DMS 273 (cell line): Measurements from ENCODE around the gene SSX2.
"Not testable (repeated sequence)": the region's sequence is repeated elsewhere in the genome, so short reads cannot be mapped to it uniquely, and the experiment has no call there.

ENCODE experiments used
- DNase-seq: peaks from one replicate; lab custom pipeline; 2025; ENCODE audit not compliant: unreplicated experiment; lab: John Stamatoyannopoulos, UW

Gene SSX2, protein sequence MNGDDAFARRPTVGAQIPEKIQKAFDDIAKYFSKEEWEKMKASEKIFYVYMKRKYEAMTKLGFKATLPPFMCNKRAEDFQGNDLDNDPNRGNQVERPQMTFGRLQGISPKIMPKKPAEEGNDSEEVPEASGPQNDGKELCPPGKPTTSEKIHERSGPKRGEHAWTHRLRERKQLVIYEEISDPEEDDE

DNA sequence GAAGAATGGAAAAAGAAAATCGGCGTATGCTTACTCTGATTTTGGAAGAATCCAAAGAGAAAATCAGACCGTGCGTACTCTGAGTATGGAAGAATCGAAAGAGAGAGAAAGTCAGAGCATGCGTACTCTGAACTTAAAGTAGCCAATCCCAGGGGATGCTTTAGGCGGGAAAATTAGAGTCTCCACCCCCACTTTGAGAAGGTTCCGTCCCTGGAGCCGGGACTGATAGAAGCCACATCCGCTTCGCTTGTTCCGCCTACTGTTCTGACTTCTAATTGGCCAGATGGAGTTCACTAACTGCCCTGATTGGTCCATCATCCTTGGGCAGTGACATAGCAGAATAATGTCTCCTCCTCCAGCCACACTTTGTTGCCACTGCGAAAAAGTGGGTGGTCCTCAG is at the start of gene SSX2:
SSX2 (minus strand) TSS at position 101 of the 400 bp plus-strand sequence. CDS start 1,429 bp downstream, outside the sequence.
- DNase-seq = not testable (repeated sequence)

DNA sequence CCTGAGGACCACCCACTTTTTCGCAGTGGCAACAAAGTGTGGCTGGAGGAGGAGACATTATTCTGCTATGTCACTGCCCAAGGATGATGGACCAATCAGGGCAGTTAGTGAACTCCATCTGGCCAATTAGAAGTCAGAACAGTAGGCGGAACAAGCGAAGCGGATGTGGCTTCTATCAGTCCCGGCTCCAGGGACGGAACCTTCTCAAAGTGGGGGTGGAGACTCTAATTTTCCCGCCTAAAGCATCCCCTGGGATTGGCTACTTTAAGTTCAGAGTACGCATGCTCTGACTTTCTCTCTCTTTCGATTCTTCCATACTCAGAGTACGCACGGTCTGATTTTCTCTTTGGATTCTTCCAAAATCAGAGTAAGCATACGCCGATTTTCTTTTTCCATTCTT is 44.0 kb upstream of the SSX2 start, which contains the start of gene SSX2B:
SSX2B (plus strand) TSS at position 301 of the 400 bp plus-strand sequence. CDS start 1,429 bp downstream, outside the sequence.
- DNase-seq = not testable (repeated sequence)

DNA sequence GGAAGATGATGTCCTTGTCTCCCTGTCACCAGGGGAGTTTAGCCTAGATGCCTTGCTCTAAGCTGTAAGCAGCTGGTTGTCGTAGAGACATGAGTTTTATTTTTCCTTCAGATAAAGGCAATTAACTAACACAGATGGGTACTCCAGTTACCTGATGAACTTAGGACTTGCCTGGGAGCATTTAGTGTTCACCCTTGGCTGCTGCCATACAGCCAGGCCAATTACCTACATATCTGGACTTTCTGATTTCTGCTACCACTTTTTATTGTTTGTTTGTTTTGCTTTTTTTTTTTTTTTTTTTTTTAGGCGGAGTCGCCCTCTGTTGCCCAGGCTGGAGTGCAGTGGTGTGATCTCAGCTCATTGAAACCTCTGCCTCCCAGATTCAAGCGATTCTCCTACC is 14.9 kb downstream of the SSX2 start:
- DNase-seq = not testable (repeated sequence)

DNA sequence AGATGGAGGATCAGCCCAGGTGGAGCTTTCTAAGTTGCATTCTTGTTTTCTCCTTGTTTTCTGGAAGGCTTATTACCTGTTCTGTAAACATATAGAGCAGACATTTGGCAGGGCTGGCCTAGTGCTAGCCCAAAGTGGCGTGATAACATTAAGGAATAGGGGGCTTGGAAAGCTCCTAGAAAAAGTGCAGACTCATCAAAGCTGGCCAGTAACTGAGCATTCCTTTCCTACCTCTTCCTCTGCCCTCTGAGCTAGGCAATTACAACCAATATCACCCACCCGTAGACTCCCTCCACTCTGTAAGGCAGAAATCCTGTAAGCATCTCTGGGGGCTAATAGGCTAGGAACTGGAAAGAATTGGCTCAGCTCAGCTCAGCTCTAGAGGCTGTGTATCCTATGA is 44.8 kb downstream of the SSX2 start:
- DNase-seq = not testable (repeated sequence)

DNA sequence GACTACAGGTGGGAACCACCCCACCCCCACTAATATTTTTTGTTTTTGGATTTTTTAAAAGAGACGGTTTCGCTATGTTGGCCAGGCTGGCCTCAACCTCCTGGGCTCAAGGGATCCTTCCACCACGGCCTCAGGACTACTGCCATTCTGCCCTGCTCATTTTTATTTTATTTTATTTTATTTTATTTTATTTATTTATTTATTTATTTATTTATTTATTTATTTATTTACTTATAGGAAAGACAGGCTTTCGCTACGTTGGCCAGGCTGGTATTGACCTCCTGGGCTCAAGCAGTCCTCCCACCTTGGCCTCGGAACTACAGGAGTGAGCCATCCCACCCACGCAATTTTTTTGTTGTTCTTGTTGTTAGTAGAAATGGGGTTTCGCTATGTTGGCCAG is 51.5 kb downstream of the SSX2 start:
- not testable (repeated sequence) for DNase-seq

DNA sequence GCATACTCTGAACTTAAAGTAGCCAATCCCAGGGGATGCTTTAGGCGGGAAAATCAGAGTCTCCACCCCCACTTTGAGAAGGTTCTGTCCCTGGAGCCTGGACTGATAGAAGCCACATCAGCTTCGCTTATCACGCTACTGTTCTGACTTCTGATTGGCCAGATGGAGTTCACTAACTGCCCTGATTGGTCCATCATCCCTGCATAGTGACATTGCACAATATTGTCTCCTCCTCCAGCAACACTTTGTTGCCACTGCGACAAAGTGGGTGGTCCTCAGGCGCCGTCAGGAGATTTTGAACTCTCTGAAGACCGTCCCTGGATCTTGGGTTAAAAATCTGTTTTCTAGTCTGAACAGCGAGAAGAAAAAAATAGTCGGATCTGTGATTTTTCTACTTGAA is 52.2 kb downstream of the SSX2 start, which contains the start of gene SSX7:
SSX7 (minus strand) TSS at position 101 of the 400 bp plus-strand sequence. CDS start 1,428 bp downstream, outside the sequence.
- peak; percentile 3 for DNase-seq

DNA sequence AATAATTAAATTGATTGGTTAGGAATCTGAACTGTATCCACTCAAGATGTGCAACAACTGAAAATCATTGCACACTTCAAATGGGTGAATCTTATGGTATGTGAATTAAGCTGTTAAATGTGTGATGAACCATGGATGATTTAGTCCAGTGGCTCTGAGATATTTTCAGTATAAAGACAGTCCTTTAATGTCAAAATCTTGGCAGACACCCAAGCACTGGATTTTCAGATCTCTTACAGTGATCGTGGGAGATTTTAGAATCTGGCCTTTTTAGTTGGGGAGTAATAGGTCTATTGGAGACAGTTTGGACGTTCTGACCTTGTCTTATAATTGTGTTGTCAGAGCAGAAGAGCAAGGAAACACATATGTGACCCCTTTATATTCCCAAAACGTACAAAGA is 56.3 kb downstream of the SSX2 start:
- not testable (repeated sequence) for DNase-seq

DNA sequence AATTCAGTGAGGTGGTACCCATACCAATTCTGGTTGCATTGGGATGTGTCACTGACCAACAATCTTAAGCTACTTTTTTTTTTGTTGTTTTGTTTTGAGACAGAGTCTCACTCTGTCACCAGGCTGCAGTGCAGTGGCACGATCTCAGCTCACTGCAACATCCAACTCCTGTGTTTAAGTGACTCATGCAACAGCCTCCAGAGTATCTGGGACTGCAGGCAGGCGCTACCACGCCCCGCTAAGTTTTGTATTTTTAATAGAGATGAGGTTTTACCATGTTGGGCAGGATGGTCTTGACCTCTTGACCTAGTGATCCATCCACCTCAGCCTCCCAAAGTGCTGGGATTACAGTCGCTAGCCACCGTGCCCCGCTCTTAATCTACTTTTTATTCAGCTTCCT is 58.0 kb downstream of the SSX2 start:
- not testable (repeated sequence) for DNase-seq
